Measurements from ENCODE around the gene AGBL4.
"Not testable (repeated sequence)": the region's sequence is repeated elsewhere in the genome, so short reads cannot be mapped to it uniquely, and the experiment has no call there.

The AGBL4 gene

DNA sequence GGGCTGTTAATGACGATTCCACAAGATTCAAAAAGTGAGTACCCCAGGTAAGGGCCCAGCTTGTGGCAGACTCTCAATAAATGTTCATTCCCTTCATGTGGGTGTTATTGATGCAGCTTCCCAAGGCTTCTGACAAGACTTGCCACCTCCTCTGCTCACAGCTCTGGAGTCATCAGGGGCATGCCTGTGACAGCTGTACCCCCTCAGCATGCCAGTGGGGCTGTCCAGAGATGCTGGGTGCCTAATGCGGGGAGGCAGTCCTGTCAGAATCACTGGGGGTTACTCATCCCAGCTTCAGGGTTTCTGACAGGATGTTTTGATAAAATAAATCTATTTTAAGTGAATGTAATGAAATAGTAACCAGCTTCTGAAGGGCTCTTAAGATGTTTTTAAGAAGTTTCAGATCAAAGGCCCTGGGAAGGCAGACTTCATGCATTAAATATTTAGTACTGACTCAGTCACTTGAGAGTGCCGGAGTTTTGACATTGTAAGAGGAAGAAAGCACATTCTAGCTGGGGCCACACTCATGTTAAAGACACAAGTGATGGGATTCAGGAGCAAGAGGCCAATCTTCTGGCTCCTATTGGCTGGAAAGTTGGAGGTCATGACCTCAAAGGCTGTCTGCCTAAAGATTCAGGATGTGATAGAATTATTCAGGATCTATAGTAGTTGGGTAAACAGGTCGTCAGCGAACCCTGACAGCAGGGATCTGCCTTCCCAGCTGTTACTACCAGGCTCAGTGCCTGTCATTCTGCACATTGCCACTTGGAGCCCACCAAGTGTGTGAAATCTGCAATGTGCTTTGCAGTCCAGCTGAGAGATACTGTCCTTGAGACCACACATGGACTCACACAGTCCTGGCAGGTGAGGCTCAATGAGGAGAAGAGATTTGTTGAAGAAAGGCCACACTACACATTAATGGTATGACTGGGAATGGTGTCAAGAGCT lies 1007.5 kb downstream of the AGBL4 start:
- no peak for DNase-seq

DNA sequence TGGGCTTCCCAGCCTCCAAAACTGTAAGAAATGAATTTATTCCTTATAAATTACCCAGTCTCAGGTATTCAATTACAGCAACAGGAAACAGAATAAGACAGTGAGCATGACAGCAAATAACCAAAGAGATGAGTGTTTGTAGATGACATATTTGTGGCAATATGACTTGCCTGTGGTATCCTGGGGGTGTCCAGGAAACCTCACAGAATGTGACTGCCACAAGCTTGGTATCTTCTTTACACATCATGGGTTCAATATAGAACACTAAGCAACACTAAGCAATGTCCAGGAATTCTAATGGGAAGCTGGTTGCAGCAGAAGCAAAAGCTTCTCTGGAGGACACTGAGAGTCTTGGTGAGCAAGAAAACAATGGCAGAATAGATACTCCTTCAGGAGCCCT lies 1010.7 kb downstream of the AGBL4 start:
- DNase-seq: no peak

DNA sequence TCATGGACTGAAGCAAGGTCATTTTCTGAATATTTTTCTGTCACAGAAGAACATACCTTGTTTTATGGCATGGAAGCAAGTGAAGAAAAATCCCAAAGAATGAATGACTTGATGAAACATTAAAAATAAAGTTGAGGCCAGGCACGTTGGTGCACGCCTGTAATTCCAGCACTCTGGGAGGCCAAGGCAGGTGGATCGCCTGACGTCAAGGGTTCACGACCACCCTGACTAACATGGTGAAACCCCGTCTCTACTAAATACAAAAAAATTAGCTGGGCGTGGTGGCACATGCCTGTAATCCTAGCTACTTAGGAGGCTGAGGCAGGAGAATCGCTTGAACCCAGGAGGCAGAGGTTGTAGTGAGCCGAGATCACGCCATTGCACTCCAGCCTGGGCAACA lies 1020.8 kb downstream of the AGBL4 start:
- not testable (repeated sequence) for DNase-seq

DNA sequence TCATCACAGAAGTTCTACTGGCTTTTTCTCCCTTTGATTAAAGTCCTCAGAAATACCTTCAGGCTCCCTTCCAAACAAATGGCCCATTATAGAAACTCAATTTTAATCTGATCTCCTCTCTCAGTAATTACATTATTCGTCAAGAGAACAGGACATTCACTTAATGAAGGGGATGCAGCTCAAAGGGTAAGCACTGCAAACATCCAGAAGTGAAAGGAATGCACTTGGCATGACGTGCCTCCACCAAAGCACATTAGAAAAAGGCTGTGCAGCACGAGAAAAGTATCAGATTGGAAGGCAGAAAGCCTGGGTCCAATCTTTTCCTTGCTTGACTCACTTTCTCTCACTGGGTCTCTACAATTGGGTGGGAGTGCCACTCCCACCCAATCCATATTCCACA lies 1024.4 kb downstream of the AGBL4 start:
- DNase-seq: no peak

DNA sequence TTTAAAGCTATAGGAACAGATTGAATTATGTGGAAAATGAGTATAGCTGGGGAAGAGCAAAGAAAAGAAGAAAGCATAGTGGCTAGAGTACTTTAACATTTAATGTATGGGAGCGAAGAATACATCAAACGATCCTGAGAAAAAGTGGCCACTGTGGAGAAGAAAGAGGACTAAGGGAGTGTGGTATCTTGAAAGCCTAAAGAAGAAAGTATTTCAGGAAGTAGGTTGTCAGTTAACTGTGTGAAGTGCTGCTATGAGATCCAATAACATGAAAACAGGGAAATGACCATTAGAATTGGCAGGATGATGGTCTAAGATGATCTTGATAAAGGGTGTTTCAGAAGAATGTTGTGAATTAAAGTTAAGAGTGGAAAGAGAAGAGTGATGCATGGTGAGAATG lies 1027.4 kb downstream of the AGBL4 start:
- no peak for DNase-seq

DNA sequence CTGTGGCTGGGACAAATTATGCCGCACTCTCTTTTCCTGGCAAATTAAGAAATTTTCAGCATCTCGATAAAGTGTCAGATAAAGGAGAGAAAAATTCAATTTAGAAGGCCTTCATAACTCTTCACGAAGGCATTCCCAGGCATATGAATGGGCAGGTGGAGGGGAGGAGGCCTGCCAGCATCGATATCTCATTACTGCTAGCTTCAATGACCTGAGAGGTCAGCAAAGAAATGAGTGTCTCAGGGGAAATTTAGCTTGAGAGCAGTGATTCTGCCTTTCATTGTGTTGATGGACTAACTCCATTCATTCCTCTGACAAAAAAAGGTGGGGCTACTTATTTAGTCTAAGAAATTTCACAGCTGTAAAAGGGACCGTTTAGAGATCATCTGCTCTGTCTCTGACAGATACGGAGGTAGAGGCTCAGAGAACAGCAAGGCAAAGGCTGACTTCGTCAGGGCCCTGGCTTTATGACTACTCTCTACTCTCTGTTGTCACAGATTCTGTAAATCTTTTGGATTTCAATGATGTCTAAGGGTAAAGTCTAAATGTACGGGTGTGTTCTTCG lies 1035.0 kb downstream of the AGBL4 start:
- DNase-seq: no peak

DNA sequence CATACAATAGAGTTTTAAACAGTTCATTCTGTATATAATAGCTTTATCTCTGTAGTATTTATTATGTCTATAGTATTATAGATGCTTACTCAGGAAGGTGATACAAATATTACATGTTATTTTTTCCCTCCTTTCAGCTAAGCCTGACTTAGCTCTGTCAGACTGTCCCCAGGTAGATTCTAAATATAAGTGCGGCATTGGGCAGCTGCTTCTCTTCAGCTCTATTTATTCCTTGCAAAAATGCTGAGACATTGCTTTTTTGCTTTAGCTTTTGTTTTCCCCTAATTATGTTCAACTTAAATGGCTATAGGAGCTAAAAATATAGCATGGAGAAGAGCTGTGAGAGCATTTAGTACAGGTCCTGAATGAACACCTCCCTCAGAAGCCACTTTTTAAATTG lies 1043.8 kb downstream of the AGBL4 start:
- no peak for DNase-seq

DNA sequence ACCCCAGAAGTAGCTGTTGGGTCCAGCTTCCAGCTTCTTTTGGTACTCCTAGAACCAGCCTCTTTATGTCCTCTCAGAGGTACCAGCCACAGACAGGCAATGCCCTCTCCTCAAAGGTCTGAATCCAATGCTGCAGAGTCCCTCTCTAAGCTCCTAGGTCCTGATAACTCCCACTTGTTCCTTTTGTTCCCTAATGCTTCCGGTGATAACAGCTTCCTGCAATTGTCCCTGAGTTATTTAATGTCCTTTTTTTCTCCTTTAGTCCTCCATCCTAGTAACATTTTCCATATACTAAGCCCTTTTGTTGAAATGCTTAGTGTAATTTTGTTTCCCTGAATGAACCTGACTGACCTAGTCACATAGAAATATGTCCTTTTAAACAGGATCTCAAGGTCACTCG lies 1045.3 kb downstream of the AGBL4 start:
- DNase-seq: no peak

DNA sequence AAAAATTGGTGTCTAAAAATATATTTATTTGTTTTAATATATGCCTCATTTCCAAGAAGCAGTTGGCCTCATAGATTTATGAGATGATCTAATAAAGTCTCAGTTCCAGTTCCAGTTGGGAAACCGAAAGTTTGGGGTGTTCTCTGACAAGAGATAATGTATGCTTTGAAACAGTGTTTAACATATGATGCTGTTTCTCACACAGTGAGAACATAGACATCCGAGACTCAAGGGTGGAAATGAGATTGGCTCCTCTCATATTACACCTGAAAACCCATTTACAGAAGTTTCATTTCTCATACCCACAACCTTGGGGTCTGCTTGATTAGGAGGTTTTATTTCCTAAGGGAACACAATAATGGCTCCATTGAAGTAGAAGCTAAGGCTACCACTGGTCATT lies 1046.5 kb downstream of the AGBL4 start:
- DNase-seq: no peak

DNA sequence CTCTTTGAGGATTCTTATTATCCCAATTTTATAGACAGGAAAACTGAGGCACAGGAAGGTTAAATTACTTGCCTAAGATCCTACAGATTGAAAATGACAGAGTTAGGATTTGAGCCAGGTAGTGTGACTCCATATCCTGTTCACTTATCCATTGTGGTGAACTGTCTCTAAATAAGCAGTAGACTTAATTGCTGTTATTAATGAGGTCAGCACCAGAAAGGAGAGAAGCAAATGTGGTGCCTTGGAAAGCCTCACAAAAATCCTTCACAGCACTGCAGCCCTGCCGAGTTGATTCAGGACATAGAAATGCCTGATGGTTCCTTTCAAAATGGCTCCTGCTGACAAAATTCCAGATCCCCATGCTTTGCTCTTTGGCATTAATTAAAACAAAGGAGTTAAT lies 1053.8 kb downstream of the AGBL4 start:
- DNase-seq: no peak

DNA sequence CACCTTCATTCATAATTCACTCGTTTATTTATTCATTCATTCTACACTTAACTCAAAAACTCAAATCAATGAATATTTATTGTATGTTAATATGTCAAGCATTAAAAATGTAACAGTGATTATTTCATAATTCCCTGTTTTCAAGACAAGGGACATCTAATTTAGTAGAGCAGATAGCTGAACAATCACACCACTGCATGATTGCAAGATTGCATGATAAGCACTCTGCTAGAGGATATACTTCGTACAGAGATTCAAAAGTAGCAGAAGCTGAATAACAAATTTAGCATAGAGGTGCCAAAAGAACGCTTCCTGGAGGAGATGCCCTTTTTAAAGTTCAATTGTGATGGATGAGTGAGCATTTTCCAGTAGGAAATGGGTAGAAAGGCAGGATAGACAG lies 1056.4 kb downstream of the AGBL4 start:
- DNase-seq: no peak

DNA sequence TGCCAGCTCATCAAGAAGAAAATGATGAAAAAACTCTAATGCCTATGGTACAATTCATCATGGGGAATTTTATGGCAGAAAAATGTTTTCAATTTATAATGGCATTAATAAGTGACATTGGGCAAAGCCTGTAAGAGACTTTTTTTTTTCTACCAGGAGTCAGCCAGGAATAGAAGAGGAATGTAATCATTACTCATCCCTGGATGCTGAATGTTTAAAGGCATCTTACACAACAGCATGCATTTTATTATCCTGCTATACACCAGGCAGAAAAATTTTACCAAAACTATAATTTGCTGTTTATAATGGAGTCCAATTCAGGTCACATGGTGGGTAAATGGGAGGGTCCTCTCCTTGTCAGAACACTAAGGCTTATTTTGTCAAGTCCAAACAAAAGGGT lies 1057.2 kb downstream of the AGBL4 start:
- DNase-seq: no peak

DNA sequence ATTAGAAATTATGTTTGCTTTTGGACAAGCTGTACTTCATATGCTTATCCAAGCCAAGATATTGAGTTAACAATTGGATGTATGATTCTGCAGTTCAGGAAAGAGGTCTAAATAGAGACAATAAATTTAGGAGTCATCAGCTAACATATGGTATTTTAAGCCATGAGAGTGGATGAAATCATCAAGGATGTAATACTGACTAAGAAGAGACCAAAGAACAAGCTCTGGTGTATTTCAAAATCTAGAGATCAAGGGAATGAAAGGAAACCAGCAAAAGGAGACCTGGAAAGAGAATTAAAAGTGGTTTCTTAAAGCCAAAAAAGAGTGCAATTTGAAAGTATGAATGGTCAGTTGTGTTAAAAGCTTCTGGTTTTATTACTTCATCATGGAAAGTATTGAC lies 1063.4 kb downstream of the AGBL4 start:
- no peak for DNase-seq

DNA sequence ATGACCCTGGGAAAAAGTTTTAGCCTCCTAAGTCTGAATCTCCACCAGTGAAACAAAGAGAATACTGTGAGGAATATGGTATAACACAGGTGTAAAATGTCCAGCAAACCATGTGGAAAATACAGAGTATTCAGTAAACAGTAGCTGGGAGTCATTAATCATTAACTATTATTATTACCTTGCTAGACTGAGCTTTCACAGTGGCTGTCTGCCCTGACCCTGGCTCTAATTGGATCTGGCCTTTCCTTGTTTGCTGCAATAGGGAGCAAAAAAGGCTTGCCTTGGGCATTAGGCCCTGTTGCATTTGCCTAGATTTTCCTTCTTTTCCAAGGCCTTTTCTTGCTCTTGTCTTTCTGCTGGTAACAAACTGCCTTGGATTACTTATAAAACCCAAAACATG lies 1068.0 kb downstream of the AGBL4 start:
- no peak for DNase-seq

DNA sequence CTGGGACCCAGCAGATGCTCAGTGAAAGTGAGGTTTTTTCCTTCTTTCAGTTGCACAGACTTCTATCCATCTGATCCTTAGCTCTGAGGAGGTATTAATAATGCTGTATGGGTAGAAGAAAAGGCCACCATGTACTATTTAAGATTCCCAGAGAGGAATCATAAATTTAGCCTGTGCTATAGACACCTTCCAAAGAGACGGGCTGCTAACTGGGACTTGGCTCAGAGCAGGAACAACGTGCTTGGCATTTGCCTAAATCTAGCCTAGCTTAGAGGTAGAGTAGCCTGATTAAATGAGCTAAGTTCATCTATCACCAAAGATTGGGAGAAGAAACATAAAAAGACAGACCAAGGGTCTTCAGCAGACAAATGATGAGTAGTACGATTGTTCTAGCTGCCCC lies 1070.1 kb downstream of the AGBL4 start:
- no peak for DNase-seq

DNA sequence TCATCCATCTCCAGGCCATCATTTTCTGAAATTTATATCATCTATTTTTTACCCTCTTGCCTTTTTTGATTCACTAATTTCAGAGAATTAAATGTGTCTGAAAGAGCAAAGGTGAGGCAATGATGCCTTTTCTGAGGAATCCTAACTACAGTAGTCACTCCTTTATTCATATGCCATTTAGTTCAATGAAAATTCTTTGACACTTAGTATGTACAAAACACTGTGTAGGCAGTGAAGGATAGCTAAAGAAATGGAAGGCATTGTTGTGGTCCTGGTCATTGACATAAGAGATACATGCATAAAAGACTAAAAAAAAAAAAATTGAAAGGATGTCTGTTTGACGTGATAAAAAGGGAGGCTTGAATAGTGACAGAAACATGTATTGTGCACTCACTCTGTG lies 1075.2 kb downstream of the AGBL4 start:
- DNase-seq: no peak

DNA sequence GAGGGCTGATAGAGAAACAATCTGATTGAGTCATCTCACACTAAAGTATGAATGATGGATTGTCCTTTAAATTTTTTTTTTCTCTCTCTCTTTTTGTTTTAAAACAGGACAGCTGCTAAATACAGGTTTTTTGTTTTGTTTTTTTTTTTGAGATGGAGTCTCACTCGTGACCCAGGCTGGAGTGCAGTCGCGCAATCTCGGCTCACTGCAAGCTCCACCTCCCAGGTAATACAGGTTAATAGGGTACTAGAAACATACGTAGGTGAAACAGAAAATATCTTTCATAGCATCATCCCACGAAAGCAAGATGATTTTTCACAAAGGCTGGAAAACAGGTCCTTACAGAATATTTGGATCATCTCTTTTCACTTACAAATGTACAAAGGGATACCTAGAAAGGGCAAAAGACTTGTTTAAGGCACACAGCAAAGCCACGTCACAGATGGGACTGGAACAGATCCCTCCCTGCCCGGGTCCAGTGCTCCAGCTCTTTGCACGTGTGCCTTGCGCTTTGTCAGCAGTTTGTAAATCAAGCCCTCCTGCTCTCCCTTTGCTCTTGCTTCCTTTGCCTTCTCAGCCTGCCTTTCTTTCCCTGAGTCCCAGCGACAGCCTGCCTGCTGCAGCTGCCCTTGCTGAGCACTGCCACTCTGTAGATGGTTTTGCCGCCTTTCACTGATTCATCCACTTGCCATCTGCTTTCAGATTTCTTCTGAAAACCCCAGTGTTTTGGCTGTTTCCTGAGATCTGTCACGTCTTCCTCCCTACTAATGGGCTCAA lies 1075.8 kb downstream of the AGBL4 start:
- no peak for DNase-seq

DNA sequence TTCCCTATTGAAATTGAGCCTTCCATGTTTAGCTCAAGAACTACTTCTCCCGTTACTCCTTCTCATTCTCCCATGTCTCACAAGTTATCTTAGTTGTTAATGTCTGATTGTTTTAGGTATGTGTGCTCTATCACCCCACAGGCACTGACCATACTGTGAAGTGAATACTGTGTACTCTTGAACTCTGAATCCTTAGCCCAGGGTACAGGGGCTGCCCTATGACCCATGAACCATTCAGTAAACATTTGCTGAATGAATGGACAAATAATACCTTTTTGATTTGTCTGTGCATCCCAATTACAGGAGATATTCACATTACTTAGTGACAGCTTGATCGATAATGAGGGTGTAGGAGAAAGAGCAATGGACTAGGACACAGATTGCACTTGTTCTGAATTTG lies 1077.7 kb downstream of the AGBL4 start:
- DNase-seq: no peak

DNA sequence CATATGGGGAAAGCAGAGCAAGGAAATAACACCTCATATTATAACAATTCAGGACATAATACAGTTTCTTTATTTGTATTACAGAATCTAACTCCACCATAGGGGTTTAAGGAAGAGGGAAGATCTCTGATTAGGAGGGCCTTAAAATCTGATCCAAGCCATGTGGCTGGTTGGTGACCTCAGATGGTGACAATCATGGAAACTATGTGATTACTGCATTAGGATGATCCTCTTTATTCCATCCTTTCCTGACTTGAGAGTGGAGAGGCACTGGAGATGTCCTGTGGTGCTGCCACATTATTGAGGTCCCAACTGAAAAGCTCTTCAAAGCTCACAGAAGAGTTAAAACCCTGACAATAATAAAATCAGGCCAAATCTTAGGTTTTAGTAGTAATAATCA lies 1078.9 kb downstream of the AGBL4 start:
- DNase-seq: no peak

DNA sequence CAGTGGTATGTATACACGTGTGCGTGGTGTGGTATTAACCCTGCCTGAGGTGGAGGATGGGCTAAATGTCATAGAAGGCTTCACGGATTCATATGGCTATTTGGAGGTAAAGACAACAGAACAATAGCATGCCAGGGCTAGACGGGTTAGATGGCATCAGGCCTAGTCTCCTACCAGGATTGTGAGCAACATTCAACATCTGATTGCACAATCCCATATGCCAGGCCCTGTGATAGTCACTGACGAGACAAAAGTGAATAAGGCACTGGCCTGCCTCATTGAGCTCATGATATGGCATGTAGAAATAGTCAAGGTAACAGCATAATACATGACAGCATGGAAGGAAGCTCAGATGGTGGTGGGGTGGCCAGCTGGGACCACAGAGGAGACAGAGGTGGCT lies 1079.9 kb downstream of the AGBL4 start:
- no peak for DNase-seq

DNA sequence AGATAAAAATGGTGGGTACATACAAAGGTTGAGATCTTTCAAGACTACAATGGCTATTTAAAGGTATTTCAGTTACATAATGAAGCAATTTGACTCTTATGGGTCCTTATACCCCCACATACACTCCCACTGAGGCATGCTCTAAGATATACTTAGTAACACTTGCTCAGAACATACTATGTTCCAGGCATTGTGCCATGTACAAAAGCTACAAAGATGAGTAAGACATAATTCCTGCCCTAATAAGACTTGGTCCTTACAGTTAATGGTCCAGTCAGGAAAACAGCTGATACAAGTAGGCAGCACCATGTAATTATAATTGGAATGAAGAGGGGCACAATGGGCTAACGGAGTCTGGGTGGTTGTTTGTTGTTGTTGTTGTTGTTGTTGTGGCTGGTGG lies 1080.4 kb downstream of the AGBL4 start:
- DNase-seq: no peak

DNA sequence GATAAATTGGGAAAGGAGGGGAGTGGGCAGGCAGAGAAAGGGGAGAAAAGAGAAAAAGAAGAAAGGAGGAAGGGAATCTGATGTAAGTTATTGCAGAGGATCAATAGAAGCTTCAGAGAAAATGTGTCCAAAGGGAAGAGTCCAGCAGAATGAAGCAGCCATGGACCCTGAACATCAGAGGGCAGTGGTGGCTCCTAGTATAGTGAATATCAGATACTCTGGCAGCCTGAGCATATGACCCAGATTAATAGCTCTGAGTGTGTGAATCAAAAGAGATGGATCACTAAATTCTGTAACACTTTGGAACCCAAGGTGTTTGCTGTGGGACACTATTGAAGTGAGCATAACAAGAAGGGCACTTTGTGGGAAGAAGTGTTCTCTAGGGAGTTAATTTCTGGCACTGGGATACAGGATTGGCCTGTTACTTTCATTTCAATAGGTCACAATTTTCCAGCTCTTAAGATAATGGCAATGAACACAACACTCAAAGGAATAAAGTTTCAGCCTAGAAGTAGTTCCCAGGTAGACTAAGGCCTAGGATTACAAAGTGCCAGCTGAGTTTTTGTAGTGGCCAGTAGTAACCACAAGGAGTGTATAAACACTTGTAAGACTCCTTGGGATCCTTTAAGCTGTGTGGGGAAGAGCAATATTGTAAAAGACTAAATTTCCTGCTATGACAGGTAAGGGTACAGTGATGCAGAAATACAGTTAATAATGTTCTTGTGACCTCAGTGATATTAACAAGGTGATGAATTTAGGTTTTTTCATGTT lies 1082.6 kb downstream of the AGBL4 start:
- no peak for DNase-seq

DNA sequence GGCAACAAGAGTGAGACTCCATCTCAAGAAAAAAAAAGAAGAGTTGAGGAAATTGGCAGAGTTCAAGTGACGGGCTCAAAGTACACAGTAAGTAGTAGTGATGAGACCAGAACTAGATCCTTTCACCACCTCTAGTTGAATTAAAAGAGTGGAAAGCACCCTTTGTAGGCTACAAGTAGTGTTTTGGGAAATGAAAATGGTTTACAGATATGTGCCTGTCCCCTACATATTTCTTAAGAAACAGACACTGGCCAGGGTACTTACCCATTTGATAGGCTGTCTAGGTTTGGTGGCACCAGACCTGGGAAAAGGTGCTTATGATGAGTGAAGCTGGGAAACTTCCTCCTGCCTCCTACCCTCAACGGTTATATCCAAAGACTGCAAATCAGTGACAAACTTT lies 1083.4 kb downstream of the AGBL4 start:
- no peak for DNase-seq
